ENCODE measurements around the gene LTBP1.

Gene LTBP1

DNA sequence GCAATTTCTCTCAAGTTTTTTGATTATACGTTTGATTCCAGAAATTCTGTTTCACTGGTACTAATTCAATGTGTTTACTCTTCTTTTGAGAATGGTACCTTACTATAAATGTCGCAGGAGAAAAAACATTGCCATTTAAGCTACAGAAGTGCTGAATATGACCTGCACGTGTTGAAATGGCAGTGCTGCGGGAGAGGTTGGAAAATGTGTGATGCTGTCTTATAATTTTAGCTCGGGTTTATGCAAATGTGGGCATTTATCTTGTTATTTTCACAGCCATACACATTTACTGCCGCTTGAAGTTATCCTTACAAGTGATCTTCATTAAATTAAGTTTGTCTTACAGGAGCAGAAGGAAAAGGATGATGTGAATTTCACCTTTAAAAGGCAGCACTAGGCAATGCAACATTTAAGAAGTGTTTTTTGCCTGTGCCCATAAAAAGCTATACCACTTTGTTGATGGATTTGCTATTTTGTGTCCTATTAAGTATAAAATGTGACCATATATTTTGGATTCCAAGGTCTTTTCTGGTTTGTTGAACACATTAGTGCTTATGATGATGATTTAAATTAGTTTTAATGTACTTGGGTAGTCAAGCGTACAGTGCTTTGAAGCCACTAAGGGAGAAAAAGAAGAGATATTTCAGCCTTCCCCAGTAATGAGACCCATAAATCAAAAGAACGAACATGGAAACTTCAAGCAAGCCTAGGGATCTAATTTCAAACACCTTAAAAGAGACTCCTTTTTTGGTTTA, 112.1 kb downstream of the LTBP1 start:
- no peak for DNase-seq (ENCODE audit: low read depth)
- no peak overlapping the region for H3K4me3 ChIP-seq (ENCODE audit: low read depth, low read length)
- TF ChIP-seq, protein P1, sequence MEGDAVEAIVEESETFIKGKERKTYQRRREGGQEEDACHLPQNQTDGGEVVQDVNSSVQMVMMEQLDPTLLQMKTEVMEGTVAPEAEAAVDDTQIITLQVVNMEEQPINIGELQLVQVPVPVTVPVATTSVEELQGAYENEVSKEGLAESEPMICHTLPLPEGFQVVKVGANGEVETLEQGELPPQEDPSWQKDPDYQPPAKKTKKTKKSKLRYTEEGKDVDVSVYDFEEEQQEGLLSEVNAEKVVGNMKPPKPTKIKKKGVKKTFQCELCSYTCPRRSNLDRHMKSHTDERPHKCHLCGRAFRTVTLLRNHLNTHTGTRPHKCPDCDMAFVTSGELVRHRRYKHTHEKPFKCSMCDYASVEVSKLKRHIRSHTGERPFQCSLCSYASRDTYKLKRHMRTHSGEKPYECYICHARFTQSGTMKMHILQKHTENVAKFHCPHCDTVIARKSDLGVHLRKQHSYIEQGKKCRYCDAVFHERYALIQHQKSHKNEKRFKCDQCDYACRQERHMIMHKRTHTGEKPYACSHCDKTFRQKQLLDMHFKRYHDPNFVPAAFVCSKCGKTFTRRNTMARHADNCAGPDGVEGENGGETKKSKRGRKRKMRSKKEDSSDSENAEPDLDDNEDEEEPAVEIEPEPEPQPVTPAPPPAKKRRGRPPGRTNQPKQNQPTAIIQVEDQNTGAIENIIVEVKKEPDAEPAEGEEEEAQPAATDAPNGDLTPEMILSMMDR (IDR thresholded peaks at IDR 0.05; ENCODE audit: low read depth, low read length, missing control alignments): no peak
- in situ Hi-C loops (cut with HindIII; ENCODE audit: low sequenced_read_pairs): no loop called here

DNA sequence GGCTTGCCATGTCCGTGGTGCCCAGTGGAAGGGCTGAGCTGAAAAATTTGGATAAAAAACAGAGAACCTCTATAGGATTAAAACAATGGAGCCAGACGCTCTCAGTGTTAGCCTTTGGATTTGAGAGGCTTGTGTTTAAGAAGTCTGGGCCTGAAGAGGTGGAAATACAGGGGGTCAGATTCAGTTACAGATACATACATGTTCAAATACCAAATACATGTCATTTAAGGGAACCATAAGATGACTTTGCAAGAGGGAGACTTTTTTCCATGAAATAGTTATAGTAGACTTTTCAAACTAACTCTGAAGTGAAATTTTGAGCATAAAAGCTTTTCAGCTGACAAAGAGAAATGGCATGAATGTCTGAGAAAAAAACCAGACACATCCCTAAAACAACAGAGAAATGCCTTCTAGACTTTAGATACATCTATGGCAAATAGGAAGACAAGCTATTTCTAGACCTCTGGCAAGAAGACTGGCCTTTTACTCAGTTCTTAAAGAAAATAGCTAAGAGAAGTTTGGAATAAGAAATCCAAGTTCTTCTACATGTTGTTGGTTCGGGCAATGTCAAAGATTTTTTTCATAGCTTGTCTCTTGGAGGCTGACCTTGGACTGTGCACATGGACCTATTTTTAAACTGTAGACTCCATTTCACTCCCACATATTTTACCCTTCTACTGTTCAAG, 112.9 kb downstream of the LTBP1 start:
- in situ Hi-C loops (cut with HindIII; ENCODE audit: low sequenced_read_pairs): no loop called here
- TF ChIP-seq, protein P1 (IDR thresholded peaks at IDR 0.05; ENCODE audit: low read depth, low read length, missing control alignments): no peak
- DNase-seq (ENCODE audit: low read depth): no peak
- no peak overlapping the region for H3K4me3 ChIP-seq (ENCODE audit: low read depth, low read length)

DNA sequence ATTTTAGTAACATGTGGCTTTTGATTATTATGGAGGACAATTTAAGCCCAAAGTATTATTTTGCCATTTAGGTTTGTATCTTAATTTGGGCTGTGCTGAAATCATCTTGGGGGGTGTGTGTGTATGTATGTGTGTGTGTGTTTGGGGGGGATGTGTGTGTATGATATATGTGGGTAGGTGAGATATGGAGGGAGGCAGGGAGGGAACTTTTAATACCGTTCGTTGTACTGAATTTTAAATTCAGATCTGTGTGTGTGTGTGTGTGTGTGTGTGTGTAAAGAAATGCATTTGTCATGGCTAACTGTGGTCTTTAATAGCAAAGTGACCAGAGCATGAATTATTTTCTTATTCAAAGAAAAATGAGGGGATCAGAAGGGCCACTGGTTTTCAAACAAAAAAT, 113.7 kb downstream of the LTBP1 start:
- no peak for DNase-seq (ENCODE audit: low read depth)
- H3K4me3 ChIP-seq (ENCODE audit: low read depth, low read length): no peak overlapping the region
- in situ Hi-C loops (cut with HindIII; ENCODE audit: low sequenced_read_pairs): no loop called here
- TF ChIP-seq, protein P1 (IDR thresholded peaks at IDR 0.05; ENCODE audit: low read depth, low read length, missing control alignments): no peak

DNA sequence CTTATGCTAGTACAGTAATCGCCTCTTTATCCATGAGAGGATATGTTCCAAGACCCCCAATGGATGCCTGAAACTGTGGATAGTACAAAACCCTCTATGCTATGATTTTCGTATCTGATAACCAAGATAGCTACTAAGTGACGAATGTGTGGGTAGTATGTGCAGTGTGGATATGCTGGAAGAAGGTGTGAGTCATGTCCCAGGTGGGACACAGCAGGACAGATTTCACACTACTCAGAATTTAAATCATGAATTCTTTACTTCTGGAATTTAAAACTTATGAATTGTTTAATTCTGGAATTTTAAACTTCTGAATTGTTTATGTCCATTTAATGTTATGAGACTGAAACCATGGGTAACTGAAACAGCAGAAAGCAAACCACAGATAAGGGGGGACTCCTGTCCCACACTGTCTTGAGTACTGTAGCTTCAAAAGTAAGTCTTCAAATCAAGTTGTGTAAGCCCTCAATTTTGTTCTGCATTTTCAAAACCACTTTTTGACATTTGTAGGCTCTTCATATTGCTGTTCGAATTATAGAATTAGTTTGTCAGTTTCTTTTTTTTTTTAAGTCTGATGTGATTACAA, 116.0 kb downstream of the LTBP1 start:
- in situ Hi-C loops (cut with HindIII; ENCODE audit: low sequenced_read_pairs): no loop called here
- TF ChIP-seq, protein P1 (IDR thresholded peaks at IDR 0.05; ENCODE audit: low read depth, low read length, missing control alignments): no peak
- no peak for DNase-seq (ENCODE audit: low read depth)
- no peak overlapping the region for H3K4me3 ChIP-seq (ENCODE audit: low read depth, low read length)

DNA sequence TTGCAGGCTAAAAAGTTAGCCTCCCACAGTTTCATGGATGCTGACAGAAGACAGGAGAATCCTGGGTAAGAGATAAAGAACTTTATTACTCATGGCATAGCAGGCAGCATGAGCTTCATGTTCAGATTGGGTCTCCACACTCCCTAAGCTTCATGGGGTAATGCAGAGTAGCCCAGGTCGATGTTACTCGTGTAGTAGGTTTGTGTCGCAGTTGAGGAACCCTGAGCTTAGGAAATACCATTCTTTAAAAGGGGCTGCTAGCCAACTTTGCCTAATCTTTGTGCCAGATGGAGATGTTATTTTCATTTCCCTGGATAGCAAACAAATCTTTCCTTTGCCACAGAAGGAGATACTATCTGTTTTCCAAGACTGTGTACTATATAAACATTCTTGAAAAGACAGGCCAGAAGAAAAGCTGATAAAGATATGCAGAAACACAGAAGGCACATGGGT, 117.6 kb downstream of the LTBP1 start:
- TF ChIP-seq, protein P1 (IDR thresholded peaks at IDR 0.05; ENCODE audit: low read depth, low read length, missing control alignments): no peak
- H3K4me3 ChIP-seq (ENCODE audit: low read depth, low read length): no peak overlapping the region
- in situ Hi-C loops (cut with HindIII; ENCODE audit: low sequenced_read_pairs): no loop called here
- no peak for DNase-seq (ENCODE audit: low read depth)

DNA sequence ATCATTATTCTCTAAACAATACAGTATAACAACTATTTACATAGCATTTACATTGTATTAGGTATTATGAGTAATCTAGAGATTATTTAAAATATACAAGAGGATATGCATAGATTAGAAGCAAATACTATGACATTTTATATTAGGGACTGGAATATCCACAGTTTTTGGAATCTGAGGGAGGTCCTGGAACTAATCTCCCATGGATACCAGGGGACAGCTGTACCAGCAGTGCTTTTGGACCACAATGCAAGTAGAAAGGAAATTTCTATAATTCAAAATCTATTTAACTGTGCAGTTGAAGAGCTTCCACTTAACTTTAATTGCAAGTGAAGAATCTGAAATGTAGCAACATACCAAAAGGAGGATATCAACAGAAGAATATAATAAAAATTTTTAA, 120.8 kb downstream of the LTBP1 start:
- in situ Hi-C loops (cut with HindIII; ENCODE audit: low sequenced_read_pairs): no loop called here
- DNase-seq (ENCODE audit: low read depth): no peak
- TF ChIP-seq, protein P1 (IDR thresholded peaks at IDR 0.05; ENCODE audit: low read depth, low read length, missing control alignments): no peak
- H3K4me3 ChIP-seq (ENCODE audit: low read depth, low read length): no peak overlapping the region

Data from astrocyte of the cerebellum (primary cell).